ENCODE results near the gene FUNDC1.
"Not testable (repeated sequence)": the region's sequence is repeated elsewhere in the genome, so short reads cannot be mapped to it uniquely, and the experiment has no call there.

The FUNDC1 gene, protein sequence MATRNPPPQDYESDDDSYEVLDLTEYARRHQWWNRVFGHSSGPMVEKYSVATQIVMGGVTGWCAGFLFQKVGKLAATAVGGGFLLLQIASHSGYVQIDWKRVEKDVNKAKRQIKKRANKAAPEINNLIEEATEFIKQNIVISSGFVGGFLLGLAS

DNA sequence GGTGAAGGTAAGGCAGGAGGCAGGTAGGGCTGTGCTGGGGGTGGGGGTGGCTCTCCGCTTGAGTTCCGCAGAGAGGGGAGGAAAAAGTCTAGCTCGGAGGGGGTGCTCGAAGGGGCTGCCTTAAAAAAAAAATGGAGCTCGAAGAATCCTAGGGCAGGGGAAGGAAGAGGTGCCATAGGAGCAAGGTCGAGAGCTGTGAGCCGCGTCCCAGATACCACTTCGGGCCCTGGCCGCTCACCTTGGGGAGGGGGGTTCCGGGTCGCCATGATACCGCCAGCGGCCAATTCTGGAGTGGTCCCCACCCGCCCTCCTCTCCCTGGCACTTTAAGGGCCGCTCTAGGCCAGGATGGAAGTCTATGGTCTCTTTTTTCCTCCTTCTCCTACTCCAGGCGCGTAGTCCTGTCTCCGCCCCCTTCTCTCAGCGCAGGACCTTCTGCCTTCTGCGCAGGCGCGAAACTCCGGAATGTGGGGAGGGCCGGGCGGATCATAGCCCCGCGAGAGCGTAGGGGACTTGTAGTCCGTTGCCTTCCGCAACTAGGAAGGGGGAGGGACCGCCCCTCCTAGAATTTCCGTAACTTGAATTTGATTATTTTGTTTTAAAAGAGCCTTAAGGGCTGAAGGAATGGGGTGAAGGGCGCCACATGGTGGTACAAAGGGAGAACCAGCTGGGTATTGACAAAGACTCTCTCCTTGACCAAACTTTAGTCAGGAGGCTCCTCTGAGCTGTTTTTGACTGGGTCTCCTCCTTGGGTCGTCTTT, at the start of gene FUNDC1:
Gene FUNDC1, minus strand, starts transcription at position 293 of the 759 bp plus-strand sequence. Its CDS starts 27 bp downstream, at position 266.
- DNase-seq: peak; percentile 61

DNA sequence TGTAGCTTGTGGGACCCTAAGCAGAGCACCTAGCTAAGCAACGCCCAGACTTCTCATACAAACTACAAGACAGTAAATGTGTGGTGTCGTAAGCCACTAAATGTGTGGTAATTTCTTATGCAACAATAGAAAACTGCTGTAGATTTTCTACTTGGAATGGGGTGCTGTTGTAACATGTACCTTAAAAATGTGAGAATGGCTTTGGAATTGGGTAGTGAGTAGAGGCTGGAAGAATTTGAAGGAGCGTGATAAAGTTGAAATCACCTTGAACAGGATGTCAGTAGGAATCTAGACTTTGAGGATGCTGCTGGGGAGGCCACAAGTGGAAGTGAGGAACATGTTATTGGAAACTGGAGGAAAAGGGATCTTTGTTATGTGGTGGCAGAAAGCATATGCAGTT, 43.2 kb upstream of the FUNDC1 start:
- DNase-seq: no peak

DNA sequence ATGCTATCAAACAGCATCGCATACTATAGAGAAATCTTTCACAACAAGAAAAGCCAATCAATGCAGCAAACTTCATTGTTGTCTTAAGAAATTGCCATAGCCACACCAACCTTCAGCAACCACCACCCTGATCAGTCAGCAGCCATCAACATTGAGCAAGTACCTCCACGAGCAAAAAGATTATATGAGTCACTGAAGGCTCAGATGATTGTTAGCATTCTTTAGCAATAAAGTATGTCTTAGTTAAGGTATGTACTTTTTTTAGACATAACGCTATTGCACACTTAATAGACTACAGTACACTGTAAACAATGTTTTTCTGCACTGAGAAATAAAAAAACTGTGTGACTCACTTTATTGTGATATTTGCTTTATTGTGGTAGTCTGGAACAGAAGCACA, 37.8 kb upstream of the FUNDC1 start:
- no peak for DNase-seq

DNA sequence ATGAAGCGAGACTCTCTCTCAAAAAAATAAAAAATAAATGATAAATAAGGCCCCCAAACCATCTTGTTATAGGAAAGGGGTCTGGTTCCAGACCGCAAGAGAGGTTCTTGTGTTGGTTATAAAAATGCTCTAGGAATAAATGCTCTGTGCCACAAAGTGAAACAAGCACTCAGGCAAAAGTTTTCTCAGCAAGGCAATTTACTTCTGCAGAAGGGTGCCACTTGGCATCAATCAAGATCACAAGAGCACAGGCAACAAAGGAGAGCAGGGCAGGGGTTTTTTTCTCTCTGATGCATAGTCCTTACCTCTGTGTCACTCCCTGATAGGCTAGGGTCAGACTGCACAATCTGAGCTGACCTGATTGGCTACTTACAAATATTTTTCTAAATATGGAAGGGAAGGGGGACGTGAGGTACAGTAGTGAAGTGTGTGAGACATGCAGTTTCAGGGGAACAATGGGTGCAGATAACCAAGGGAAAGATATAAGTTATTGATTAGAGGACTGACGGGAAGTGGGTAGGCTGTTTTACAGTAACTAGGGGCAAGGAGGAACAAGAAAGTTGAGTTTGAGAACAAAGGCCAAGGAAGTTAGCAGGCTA, 29.8 kb upstream of the FUNDC1 start:
- no peak for DNase-seq

DNA sequence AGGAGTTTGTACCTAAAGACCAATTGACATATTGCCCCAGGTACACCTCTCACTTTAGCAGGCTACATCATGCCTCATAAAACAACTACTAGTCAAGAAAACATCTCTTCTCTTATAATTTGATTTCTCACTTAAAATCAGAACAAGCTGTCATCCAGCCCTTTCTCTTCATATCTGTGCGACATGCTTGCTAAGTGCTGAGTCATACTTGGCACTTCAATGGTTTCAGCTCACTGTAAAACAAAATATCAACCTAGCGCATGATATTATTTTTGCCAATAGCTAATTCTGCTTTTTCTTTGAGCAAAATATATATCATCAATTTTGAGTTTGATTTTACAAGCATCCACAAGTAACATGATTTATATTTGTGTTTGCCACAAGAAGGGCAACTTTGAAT, 27.9 kb upstream of the FUNDC1 start:
- no peak for DNase-seq

DNA sequence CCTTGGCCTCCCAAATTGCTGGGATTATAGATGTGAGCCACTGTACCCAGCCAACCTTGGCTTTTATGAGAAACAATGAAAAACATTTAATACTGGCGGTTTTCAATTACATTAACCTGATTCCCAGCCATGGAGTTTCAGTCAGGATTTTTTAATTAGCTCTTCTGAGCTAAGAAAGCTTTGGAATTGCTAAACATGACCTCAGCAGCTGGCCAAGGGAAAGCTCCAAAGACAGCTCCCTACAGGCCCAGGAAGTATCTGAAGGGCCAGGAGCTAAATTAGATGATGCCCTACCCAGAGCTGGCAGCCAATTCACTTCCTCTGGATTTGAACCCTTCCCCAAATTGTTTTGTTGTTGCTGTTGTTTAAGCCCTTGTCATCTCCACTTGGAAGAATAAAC, 26.5 kb upstream of the FUNDC1 start:
- DNase-seq: no peak

DNA sequence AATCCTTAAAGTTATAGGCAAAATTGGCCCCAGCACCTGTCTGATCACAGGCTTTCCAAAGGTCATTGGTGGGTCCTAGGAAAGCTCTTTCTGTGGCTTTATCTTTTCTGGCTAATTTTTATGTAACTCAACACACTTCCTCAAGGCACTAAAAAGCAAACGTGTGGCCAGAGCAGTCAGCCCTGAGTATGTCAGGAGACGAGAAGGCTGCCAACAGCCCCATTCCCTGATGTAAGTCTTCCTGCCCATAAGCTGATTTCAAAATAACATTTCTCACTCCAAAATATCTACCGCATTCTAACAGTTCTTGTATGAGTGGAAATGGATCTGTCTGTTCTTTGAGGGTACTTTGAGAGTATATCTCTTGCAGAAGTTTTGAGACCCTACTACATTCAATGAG, 25.5 kb upstream of the FUNDC1 start:
- no peak for DNase-seq

DNA sequence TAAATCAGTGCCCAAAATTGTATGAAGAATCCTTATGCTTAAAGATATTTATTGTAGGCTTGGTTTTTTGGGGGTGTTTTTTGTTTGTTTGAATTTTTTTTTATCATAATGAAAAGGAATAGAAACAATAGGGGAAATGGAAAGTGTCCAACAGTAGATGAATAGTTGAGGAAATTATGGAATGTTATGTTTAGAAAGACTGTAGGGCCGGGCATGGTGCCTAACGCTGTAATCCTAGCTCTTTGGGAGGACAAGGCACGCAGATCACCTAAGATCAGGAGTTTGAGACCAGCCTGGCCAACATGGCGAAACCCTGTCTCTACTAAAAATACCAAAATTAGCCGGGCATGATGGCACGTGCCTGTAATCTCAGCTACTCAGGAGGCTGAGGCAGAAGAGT, 19.2 kb upstream of the FUNDC1 start:
- DNase-seq: not testable (repeated sequence)

DNA sequence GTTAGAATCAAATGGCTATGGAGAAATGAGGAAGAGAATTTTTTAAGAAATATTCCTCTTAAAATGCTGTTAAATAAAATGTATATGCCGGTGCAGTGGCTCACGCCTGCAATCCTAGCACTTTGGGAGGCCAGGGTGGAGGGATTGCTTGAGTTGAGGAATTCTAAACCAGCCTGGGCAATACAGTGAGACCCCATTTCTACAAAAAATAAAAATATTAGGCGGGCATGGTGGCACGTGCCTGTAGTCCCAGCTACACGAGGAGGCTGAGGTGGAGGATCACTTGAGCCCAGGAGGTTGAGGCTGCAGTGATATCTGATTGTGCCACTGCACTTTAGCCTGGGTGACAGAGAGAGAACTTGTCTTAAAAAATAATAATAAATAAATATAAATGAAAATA, 7.9 kb upstream of the FUNDC1 start:
- no peak for DNase-seq

DNA sequence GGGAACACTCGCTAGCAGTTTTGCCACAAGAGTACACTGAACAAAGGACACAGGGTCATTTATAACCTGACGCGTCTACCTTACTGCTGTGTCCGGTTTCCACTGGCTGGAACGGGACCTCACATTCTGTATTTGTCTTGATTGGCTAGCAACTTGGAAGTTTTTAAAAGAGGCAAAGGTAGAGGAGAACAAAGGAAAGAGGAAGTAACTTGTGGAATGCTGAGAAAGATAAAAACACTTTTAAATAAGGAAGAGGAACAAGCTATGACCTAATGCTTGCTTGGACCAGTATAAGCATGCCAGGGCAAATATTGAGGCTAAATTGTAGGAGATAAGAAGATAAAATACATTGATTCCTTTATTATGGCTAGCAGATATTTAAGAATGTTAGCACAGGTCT, 2.8 kb upstream of the FUNDC1 start:
- DNase-seq: not testable (repeated sequence)

DNA sequence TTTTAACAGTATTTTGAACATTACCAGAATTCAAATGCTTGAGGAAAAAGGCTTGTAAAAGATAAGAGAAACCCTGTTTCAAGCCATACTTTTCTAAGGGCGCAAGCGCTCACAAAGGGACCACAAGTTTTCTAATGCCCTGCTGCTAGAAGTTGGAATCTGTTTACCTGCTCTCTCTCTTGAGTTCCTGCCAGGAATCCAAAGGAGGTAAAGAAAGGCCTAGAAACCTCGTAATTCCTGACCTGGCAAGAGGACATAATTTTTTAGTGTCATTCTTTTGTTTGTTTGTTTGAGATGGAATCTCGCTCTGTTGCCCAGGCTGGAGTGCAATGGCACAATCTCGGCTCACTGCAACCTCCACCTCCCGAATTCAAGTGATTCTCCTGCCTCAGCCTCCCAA, 1.4 kb upstream of the FUNDC1 start:
- no peak for DNase-seq

DNA sequence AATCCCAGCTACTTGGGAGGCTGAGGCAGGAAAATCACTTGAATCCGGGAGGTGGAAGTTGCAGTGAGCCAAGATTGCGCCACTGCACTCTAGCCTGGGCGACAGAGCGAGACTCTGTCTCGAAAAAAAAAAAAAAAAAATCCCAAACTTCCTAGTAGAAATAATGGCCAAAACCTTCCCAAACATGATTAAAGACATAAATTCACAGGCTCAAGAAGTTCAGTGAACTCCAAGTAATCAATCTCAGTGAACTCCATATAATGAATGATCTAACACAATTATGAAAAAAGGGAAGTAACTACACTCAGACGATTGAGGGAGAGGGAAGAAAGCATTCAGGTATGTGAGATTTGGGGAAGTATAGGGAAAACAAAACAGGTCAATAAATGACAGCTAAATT, 6.5 kb downstream of the FUNDC1 start:
- DNase-seq: no peak

DNA sequence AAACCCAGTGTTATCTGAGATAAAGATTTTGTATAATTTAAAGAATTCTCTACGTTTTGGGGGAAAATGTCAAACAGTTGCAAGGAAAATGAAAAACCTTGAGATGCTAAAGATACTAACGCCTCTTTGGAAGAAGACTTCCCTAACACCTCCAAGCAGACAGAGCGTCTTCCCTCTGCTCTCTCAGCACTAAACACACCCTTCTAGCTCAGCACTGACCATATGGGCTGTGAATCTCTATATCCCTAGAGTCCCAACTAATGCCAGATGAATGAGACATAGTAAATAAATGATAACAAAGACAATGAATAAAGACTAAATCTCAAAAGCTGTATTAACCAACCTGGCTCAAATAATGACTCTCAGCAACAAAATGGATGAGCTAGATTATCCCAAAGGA, 13.3 kb downstream of the FUNDC1 start:
- DNase-seq: no peak

DNA sequence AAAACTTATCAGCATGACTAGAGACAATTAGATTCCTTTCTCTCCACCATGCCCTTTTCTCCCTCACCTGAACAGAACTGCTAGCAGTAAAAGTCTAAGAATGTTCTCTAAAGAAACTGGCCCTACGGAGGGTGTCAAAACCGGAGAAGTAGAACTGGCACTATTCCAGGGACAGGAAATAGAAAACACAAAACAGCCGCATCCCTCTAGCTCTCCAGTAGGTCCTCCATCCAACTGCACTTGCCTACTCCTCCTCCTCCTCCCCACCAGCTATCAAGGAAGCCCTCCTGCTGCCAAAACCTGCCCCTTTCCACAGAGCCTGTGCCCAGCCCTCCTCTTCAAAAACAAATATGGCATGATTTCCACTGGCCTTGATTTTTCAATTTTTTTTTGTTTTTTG, 28.4 kb downstream of the FUNDC1 start:
- DNase-seq: no peak

DNA sequence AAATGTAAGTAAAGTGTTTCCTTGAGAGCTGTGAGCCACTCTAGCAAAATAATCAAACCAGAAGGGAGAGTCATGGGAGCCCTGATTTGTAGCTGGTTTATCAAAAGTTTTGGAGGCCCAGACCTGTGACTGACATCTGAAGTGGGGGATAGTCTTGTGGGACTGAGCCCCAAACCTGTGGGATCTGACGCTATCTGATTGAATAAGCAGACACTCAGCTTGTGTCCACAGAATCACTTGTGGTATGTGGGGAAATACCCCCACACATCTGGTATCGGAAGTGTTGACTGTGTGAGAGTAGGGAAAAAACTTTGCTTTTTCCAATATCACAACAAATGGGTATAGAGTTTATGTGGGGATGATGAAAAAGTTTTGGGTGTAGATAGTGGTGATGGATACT, 35.4 kb downstream of the FUNDC1 start:
- no peak for DNase-seq

DNA sequence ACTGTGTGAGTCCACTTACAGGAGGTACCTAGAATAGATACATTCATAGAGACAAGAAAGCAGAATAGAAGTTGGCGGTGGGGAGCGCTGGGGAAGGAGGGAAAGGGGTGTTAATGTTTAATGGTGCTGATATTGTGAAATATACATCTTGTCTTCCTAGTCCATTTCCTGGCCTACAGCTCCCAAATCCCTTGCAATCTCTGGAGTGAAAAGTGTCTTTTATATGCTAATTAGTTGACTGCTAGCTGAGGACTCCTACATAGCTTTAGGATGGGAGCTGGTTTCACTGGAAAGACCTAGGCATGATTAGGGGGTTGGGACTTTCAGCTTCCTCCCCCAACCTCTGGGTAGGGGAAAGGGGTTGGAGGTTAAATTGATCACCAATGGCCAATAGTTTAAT, 36.0 kb downstream of the FUNDC1 start:
- DNase-seq: no peak

DNA sequence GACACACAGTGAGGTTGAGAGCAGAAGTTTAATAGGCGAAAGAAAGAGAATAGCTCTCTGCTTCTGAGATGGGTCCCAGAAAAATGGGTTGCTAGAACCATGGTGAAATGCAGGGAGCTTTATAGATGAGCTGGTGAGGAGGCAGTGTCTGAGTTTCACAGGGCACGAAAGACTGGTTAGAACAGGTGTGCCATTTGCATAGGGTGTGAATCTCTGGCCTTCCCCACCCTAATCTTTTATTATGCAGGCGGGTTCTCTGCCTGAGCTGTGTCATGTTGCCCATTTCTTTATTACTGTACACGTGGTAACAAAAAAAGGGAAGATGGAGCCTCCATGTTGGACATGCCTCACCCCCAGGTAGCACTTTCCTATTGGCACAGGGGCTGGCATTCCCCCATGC, 39.1 kb downstream of the FUNDC1 start:
- no peak for DNase-seq

DNA sequence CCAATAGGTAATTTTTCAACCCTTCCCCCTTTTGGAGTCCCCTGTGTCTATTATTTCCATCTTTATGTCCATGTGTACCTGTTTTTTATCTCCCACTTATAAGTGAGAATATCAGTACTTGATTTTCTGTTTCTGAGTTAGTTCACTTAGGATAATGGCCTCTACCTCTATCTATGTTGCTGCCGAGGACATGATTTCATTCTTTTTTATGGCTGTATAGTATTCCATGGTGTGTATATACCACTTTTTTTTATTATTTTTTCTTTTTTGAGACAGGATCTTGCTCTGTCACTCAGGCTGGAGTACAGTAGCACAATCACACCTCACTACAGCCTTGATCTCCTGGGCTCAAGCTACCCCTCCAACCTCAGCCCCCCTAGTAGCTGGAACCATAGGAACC, 47.6 kb downstream of the FUNDC1 start:
- no peak for DNase-seq

DNA sequence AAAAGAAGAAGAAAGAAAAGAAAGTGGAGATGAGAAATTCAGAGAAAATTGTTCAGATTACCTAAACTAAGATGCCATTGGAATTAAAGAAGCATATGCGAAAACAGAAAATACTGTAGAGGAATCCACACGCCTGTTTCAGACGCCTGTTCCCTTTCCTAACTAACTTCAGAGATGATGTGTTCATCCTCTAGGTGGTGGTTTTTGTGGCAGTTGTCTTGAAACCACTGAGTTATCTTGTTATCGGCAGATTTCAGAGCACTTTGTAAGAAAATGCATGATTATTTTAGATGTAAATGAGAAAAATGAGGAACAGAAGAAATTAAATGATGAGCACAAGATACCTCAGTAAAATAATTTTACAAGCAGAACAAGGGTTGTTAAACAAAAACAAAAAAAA, 48.3 kb downstream of the FUNDC1 start:
- no peak for DNase-seq

DNA sequence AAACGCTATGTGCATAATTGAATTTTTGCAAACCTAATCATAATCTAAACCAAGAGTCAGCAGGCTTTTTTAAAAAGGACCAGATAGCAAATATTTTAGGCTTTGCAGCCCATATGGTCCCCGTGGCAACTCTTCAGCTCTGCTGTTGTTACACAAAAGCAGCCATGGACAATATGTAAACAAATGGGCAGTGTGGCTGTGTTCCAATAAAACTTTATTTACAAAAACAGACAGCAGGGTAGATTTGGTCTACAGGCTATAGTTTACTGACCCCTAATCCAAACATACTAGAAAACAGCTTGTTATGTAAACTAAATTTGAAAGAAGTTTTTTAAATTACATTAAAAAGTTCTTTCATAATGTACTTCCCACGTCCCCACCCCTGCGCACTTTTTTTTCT, 53.1 kb downstream of the FUNDC1 start:
- DNase-seq: no peak

DNA sequence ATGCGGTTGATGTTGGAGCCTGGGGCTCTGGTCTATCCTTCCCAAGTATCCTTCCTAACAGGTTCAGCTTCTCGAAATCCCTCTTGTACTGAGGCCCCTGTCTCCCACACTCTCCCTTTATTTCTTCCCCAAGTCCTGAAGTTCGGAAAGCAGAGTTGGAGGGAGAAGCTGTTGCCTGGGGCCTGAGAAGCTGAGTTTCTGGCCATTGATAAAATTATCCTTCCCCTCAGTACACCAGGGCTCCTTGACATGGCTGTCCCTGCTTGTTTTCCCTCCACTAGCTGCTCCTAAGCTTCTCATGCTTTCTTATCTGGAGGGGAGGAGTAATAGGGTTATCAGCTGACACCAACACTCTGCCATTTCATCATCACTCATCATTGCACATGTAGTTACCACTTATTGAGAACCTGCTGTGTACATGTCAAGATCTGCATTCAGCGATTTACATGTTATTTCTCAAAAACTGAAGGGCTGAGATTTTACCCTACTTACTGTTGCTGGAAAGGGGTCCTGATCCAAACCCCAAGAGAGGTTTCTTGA, 58.0 kb downstream of the FUNDC1 start:
- DNase-seq: no peak

DNA sequence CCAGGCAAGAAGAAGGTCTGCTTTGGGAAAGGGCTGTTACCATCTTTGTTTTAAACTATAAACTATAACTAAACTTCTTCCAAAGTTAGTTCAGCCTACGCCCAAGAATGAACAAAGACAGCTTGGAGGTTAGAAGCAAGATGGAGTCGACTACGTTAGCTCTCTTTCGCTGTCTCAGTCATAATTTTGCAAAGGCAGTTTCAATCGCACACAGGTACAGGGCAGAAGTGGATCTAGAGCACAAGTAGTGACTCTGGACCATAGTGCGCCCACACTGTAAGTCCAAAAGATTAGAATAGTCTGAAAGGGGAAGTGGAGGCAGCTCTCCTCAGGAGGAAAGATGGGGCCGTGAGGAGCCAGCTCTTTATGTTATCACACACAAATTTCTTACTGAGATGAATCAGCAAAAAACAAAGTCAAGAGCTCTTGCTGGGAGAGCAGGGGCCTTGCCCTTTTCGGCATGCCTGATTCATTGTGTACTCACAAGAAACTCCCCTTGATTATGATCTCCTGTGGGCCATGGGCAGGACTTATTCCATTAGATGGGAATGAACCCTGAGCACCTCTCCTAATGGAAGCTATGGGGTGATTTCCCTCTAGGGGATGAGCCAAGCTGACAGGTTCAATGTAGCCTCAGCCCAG, 58.6 kb downstream of the FUNDC1 start:
- DNase-seq: no peak

DNA sequence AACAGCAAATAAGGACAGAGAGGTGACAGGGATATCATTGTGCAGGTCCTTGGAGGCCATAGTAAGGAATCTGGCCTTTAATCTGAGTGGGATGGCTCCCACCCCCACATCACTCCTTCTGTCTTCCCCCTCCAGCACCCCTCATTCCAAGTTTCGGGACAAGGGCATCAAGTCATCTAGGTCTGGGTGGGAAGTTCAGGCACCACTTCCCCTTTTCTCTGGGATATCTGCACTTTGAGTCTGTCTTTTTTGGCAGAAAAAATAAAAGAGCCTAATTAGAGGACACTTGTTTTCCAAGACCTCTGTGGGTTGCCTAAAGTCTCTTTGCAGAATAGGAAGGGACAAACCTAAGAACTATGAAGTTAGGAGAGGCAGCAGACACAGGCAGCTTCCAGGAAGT, 60.1 kb downstream of the FUNDC1 start:
- DNase-seq: no peak

DNA sequence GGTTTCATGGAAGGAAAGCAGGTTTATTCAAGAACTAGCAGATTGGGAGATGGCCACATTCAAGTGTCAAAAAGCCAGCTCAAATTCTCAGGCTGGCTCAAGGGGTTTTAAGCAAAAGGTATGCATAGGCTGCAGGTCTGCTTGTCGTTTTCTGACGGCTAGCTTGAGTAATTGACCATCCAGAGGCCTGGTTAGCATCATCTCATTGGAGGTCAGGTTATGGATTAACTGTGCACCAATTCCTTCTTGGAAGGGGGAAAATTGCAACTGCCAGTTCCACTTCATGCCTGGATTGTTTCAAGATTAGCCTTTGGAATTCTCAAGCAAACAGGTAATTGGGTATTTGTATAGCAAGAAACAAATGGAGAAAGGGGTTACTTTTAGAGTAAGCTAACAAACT, 62.1 kb downstream of the FUNDC1 start:
- no peak for DNase-seq

All from NCI-H1048 (cell line).